Left hindlimb (tissue), 1 donor: ENCODE results near the gene BTBD9.

Experiments
- DNase-seq: peaks from one replicate; pipeline ENCODE4 v3.0.0-alpha.2; 2018

The BTBD9 gene

GRCh38 chr6:38272222-38272621 lies 367.5 kb downstream of the BTBD9 start:
- no peak for DNase-seq

- DNase-seq = no peak
Measured at GRCh38 chr6:38271081-38271480, 368.6 kb downstream of the BTBD9 start.

GRCh38 chr6:38270367-38270766 lies 369.4 kb downstream of the BTBD9 start:
- DNase-seq = no peak

- no peak for DNase-seq
Measured at GRCh38 chr6:38269461-38270172, 370.1 kb downstream of the BTBD9 start.

GRCh38 chr6:38268342-38268741 lies 371.4 kb downstream of the BTBD9 start:
- DNase-seq = no peak

GRCh38 chr6:38266921-38267354 lies 372.8 kb downstream of the BTBD9 start:
- DNase-seq = no peak

GRCh38 chr6:38264605-38265004 lies 375.1 kb downstream of the BTBD9 start:
- DNase-seq = no peak

- no peak for DNase-seq
Measured at GRCh38 chr6:38262609-38263008, 377.1 kb downstream of the BTBD9 start.

GRCh38 chr6:38262026-38262425 lies 377.7 kb downstream of the BTBD9 start:
- DNase-seq = peak; percentile 45

- DNase-seq = no peak
Measured at GRCh38 chr6:38261626-38262025, 378.1 kb downstream of the BTBD9 start.

GRCh38 chr6:38259736-38260135 lies 380.0 kb downstream of the BTBD9 start:
- DNase-seq = no peak

GRCh38 chr6:38248500-38249234 lies 391.1 kb downstream of the BTBD9 start:
- DNase-seq = no peak

GRCh38 chr6:38245295-38245694 lies 394.4 kb downstream of the BTBD9 start:
- no peak for DNase-seq

GRCh38 chr6:38244869-38245268 lies 394.9 kb downstream of the BTBD9 start:
- no peak for DNase-seq

- DNase-seq = no peak
Measured at GRCh38 chr6:38241200-38241871, 398.4 kb downstream of the BTBD9 start.

GRCh38 chr6:38239719-38240451 lies 399.8 kb downstream of the BTBD9 start:
- no peak for DNase-seq

- no peak for DNase-seq
Measured at GRCh38 chr6:38236631-38237030, 403.1 kb downstream of the BTBD9 start.

GRCh38 chr6:38234934-38235682 lies 404.6 kb downstream of the BTBD9 start:
- no peak for DNase-seq

GRCh38 chr6:38234141-38234540 lies 405.6 kb downstream of the BTBD9 start:
- no peak for DNase-seq

GRCh38 chr6:38233161-38233791 lies 406.5 kb downstream of the BTBD9 start:
- DNase-seq = no peak

GRCh38 chr6:38225766-38226165 lies 414.0 kb downstream of the BTBD9 start:
- no peak for DNase-seq

- DNase-seq = no peak
Measured at GRCh38 chr6:38221251-38221650, 418.5 kb downstream of the BTBD9 start.
